ENCODE results near the gene PHKB.
"Not testable (repeated sequence)": the region's sequence is repeated elsewhere in the genome, so short reads cannot be mapped to it uniquely, and the experiment has no call there.

PHKB gene

GRCh38 chr16:47519037-47519436 lies 57.9 kb downstream of the PHKB start:
- DNase-seq = no peak

- DNase-seq = no peak
These were observed 58.4 kb downstream of the PHKB start for GRCh38 chr16:47519546-47519945.

GRCh38 chr16:47519996-47520679 lies 59.0 kb downstream of the PHKB start:
- DNase-seq = no peak

- DNase-seq = no peak
These were observed 62.3 kb downstream of the PHKB start for GRCh38 chr16:47523342-47524006.

GRCh38 chr16:47524007-47524405 lies 62.9 kb downstream of the PHKB start:
- no peak for DNase-seq

GRCh38 chr16:47528431-47528830 lies 67.3 kb downstream of the PHKB start:
- DNase-seq = no peak

- no peak for DNase-seq
These were observed 72.7 kb downstream of the PHKB start for GRCh38 chr16:47533744-47534292.

- DNase-seq = no peak
These were observed 77.3 kb downstream of the PHKB start for GRCh38 chr16:47538472-47538871.

GRCh38 chr16:47539707-47540670 lies 78.9 kb downstream of the PHKB start:
- not testable (repeated sequence) for DNase-seq

GRCh38 chr16:47541135-47541534 lies 80.0 kb downstream of the PHKB start:
- not testable (repeated sequence) for DNase-seq

GRCh38 chr16:47544255-47544654 lies 83.1 kb downstream of the PHKB start:
- not testable (repeated sequence) for DNase-seq

- not testable (repeated sequence) for DNase-seq
These were observed 90.1 kb downstream of the PHKB start for GRCh38 chr16:47551185-47551584.

GRCh38 chr16:47551767-47552166 lies 90.6 kb downstream of the PHKB start:
- DNase-seq = not testable (repeated sequence)

- DNase-seq = no peak
These were observed 92.9 kb downstream of the PHKB start for GRCh38 chr16:47553853-47554564.

GRCh38 chr16:47554587-47554986 lies 93.5 kb downstream of the PHKB start:
- DNase-seq = not testable (repeated sequence)

- no peak for DNase-seq
These were observed 100.2 kb downstream of the PHKB start for GRCh38 chr16:47561286-47561685.

- no peak for DNase-seq
These were observed 101.2 kb downstream of the PHKB start for GRCh38 chr16:47562366-47562765.

- DNase-seq = no peak
These were observed 104.3 kb downstream of the PHKB start for GRCh38 chr16:47565454-47565853.

GRCh38 chr16:47567321-47567720 lies 106.2 kb downstream of the PHKB start:
- no peak for DNase-seq

GRCh38 chr16:47568351-47568750 lies 107.2 kb downstream of the PHKB start:
- DNase-seq = no peak

- DNase-seq = no peak
These were observed 109.9 kb downstream of the PHKB start for GRCh38 chr16:47571049-47571448.

- DNase-seq = no peak
These were observed 110.6 kb downstream of the PHKB start for GRCh38 chr16:47571711-47572110.

Measured in SHP77 treated with DMSO at 0.1 percent for 48 hours (cell line).